B cell (primary cell): ENCODE data around the gene CELA3A. TPM values are rescaled to one million over a fixed set of nuclear protein-coding genes. Genes with fewer than 3 reads are reported as not detected.
"Not testable (repeated sequence)": the region's sequence is repeated elsewhere in the genome, so short reads cannot be mapped to it uniquely, and the experiment has no call there.

ENCODE experiments used
- ATAC-seq: fragments of 200-7000 bp; cut with Tn5 transposase; one replicate; pipeline ENCODE4 v1.10.0; 2021; ENCODE audit warnings: low read depth, mild to moderate bottlenecking, moderate number of reproducible peaks, moderate library complexity
- CTCF ChIA-PET: fragments of 350-600 bp; sonication (Branson Sonifier 250); formaldehyde crosslinking; loops from one replicate; lab custom pipeline; 2021; ENCODE audit warnings: antibody characterized with exemption, inconsistent platforms; lab: Charles Lee
- POLR2A ChIA-PET: fragments of 350-600 bp; sonication (Branson Sonifier 250); formaldehyde crosslinking; loops from one replicate; lab custom pipeline; 2021; ENCODE audit warnings: antibody characterized with exemption; lab: Charles Lee
- DNase-seq: peaks from one replicate; pipeline ENCODE4 v3.0.0; 2013
- H2AFZ ChIP-seq: 2 replicates; pipeline ENCODE4 v1.6.1; 2012; ENCODE audit warnings: mild to moderate bottlenecking, low read depth, low read length; ENCODE audit not compliant: insufficient read depth, poor library complexity, severe bottlenecking
- H3K27ac ChIP-seq, 2 donors: 1 replicate in 1 of 2; 2 replicates in 1 of 2; pipeline ENCODE4 v1.5.1; 2012 to 2013; ENCODE audit warnings: low read length in 2 of 2, mild to moderate bottlenecking in 2 of 2, moderate library complexity in 1 of 2
- H3K27me3 ChIP-seq, 4 experiments: fragments of 200-600 bp in 1 of 4; sonication (generic) in 1 of 4; replicated peaks in 1 of 4; 1 replicate in 2 of 4; 2 replicates in 2 of 4; pipeline versions ENCODE4 v1.6.1 to v1.7.0; 2013 to 2016; ENCODE audit warnings: low read length in 3 of 4, mild to moderate bottlenecking in 2 of 4, mixed read lengths in 1 of 4, moderate library complexity in 1 of 4; ENCODE audit not compliant: insufficient read depth in 4 of 4, control insufficient read depth in 3 of 4; ENCODE audit errors: control extremely low read depth in 1 of 4
- H3K36me3 ChIP-seq, 2 experiments: replicated peaks in 1 of 2; 1 replicate in 1 of 2; 2 replicates in 1 of 2; pipeline versions ENCODE4 v1.6.1 to v1.7.1; 2013; ENCODE audit warnings: low read length in 1 of 2; ENCODE audit not compliant: insufficient read depth in 2 of 2, control insufficient read depth in 1 of 2; ENCODE audit errors: control extremely low read depth in 1 of 2, extremely low read depth in 1 of 2
- H3K4me1 ChIP-seq, 2 donors: fragments of 200-600 bp in 1 of 2; sonication (generic) in 1 of 2; 1 replicate in 1 of 2; 2 replicates in 1 of 2; pipeline versions ENCODE4 v1.5.1 to v1.6.1; 2013 to 2017; ENCODE audit warnings: low read length in 2 of 2; ENCODE audit not compliant: control insufficient read depth in 2 of 2, insufficient read depth in 2 of 2
- H3K4me2 ChIP-seq: replicated peaks from 2 replicates; pipeline ENCODE3; 2012; ENCODE audit warnings: mild to moderate bottlenecking, low read depth, low read length; ENCODE audit not compliant: poor library complexity, severe bottlenecking
- H3K4me3 ChIP-seq, 5 experiments: fragments of 200-600 bp in 1 of 5; sonication (generic) in 1 of 5; 1 replicate in 3 of 5; 2 replicates in 2 of 5; pipeline versions ENCODE4 v1.5.1 to v1.7.0; 2011 to 2016; ENCODE audit warnings: low read length in 4 of 5, mild to moderate bottlenecking in 4 of 5, low read depth in 2 of 5, control low read depth in 1 of 5, moderate library complexity in 1 of 5; ENCODE audit not compliant: insufficient read depth in 1 of 5; ENCODE audit errors: control extremely low read depth in 1 of 5, extremely low read depth in 1 of 5
- H3K79me2 ChIP-seq: fragments of 200-600 bp; sonication (generic); one replicate; pipeline ENCODE4 v1.6.0; 2016; ENCODE audit warnings: low read length; ENCODE audit not compliant: control insufficient read depth, insufficient read depth
- H3K9ac ChIP-seq: fragments of 200-600 bp; sonication (generic); 2 replicates; pipeline ENCODE4 v1.6.1; 2017; ENCODE audit warnings: mild to moderate bottlenecking, low read length, moderate library complexity
- H3K9me3 ChIP-seq, 3 donors: one replicate each; pipeline versions ENCODE4 v1.6.1 to v1.7.1; 2013; ENCODE audit warnings: low read length in 2 of 3; ENCODE audit not compliant: control insufficient read depth in 2 of 3, insufficient read depth in 1 of 3; ENCODE audit errors: control extremely low read depth in 1 of 3
- H4K20me1 ChIP-seq: 2 replicates; pipeline ENCODE4 v1.6.0; 2012; ENCODE audit warnings: mild to moderate bottlenecking, low read length; ENCODE audit not compliant: insufficient read depth, control insufficient read depth, poor library complexity, severe bottlenecking
- H3K27ac Mint-ChIP-seq: one replicate; pipeline ENCODE4 v1.8.0; 2021; ENCODE audit warnings: mixed read lengths
- H3K27me3 Mint-ChIP-seq: one replicate; pipeline ENCODE4 v1.8.0; 2021; ENCODE audit warnings: mixed read lengths
- H3K4me1 Mint-ChIP-seq: one replicate; pipeline ENCODE4 v1.8.0; 2021; ENCODE audit warnings: mixed read lengths
- H3K4me3 Mint-ChIP-seq: one replicate; pipeline ENCODE4 v1.8.0; 2021; ENCODE audit warnings: mixed read lengths
- H3K9me3 Mint-ChIP-seq: one replicate; pipeline ENCODE4 v1.8.0; 2022; ENCODE audit warnings: mixed read lengths; ENCODE audit not compliant: insufficient read depth
- WGBS: methylation state at CpG from one replicate; pipeline ENCODE4 v1.1.5; 2013; ENCODE audit warnings: missing lambda C conversion rate; ENCODE audit not compliant: insufficient coverage; 5-methylcytosine and 5-hydroxymethylcytosine counted together
- intact Hi-C: fragments of 100-400 bp; cut with micrococcal nuclease; formaldehyde crosslinking; loops from one replicate; pipeline ENCODE4 v1.10.0; 2022
- polyA plus RNA-seq: library from polyadenylated mRNA; depleted of rRNA; stranded (reverse); fragments of >200 nt; gene quantifications from 2 replicates; pipeline ENCODE4 v1.2.3, GENCODE V29; 2012
- total RNA-seq, 2 donors: library from RNA; stranded (reverse); fragments of 120-200 nt in 1 of 2; gene quantifications; 1 replicate in 1 of 2; 2 replicates in 1 of 2; pipeline versions ENCODE4 v1.2.3 to v1.2.4, GENCODE V29; 2013 to 2022

Gene CELA3A
- total and polyA plus RNA-seq, 2 donors (not counting 1 experiment from before 2014, with no cell fraction given), result not detected

- POLR2A ChIA-PET, result not testable (repeated sequence)
Observed at GRCh38 chr1:21989672-21990393, 11.6 kb upstream of the CELA3A start.

GRCh38 chr1:21992186-21992585 lies 9.3 kb upstream of the CELA3A start:
- H3K36me3 ChIP-seq, DNase-seq, intact Hi-C loops, H3K9me3 Mint-ChIP-seq, H3K27ac ChIP-seq, H3K4me1 Mint-ChIP-seq, H4K20me1 ChIP-seq, H3K4me3 ChIP-seq, H3K27ac Mint-ChIP-seq, H3K4me2 ChIP-seq, CTCF ChIA-PET, H3K4me1 ChIP-seq, H3K79me2 ChIP-seq, H3K27me3 ChIP-seq, H3K9ac ChIP-seq, POLR2A ChIA-PET, ATAC-seq, H3K27me3 Mint-ChIP-seq, H2AFZ ChIP-seq, H3K9me3 ChIP-seq, H3K4me3 Mint-ChIP-seq: not testable (repeated sequence)
- WGBS, result 40% methylated on average over 1 of the region's 3 CpGs

More at GRCh38 chr1:21989672-21990393, 11.6 kb upstream of the CELA3A start:
- H3K4me3 ChIP-seq, H3K4me3 Mint-ChIP-seq, H3K4me1 ChIP-seq, DNase-seq, H3K27ac ChIP-seq, CTCF ChIA-PET, H3K4me2 ChIP-seq, H3K36me3 ChIP-seq, H3K27ac Mint-ChIP-seq, H3K79me2 ChIP-seq, H3K27me3 ChIP-seq, H3K9ac ChIP-seq, H3K9me3 ChIP-seq, intact Hi-C loops, H4K20me1 ChIP-seq, H3K27me3 Mint-ChIP-seq, ATAC-seq, H3K9me3 Mint-ChIP-seq, H2AFZ ChIP-seq, H3K4me1 Mint-ChIP-seq: not testable (repeated sequence)
- WGBS, result no CpG with 5 or more reads among the region's 5 CpGs

GRCh38 chr1:21994716-21995115 lies 6.7 kb upstream of the CELA3A start:
- H2AFZ ChIP-seq, result not testable (repeated sequence)

GRCh38 chr1:21996663-21996970 lies 4.8 kb upstream of the CELA3A start:
- POLR2A ChIA-PET, H4K20me1 ChIP-seq, DNase-seq, H3K4me3 Mint-ChIP-seq, H2AFZ ChIP-seq, H3K9me3 ChIP-seq, H3K4me1 ChIP-seq, H3K36me3 ChIP-seq, H3K9me3 Mint-ChIP-seq, H3K27ac ChIP-seq, intact Hi-C loops, H3K27ac Mint-ChIP-seq, H3K9ac ChIP-seq, CTCF ChIA-PET, H3K27me3 Mint-ChIP-seq, ATAC-seq, H3K79me2 ChIP-seq, H3K4me1 Mint-ChIP-seq, H3K4me3 ChIP-seq, H3K4me2 ChIP-seq, H3K27me3 ChIP-seq: not testable (repeated sequence)
- no CpG with 5 or more reads among the region's 3 CpGs for WGBS

More at GRCh38 chr1:21994716-21995115, 6.7 kb upstream of the CELA3A start:
- POLR2A ChIA-PET, H3K4me3 Mint-ChIP-seq, intact Hi-C loops, H3K36me3 ChIP-seq, ATAC-seq, H3K4me2 ChIP-seq, H3K27me3 ChIP-seq, H3K27me3 Mint-ChIP-seq, H3K27ac ChIP-seq, H3K9ac ChIP-seq, H3K4me1 Mint-ChIP-seq, DNase-seq, H3K4me3 ChIP-seq, CTCF ChIA-PET, H3K9me3 Mint-ChIP-seq, H3K4me1 ChIP-seq, H3K27ac Mint-ChIP-seq, H3K79me2 ChIP-seq, H3K9me3 ChIP-seq, H4K20me1 ChIP-seq: not testable (repeated sequence)
- 96% methylated on average over 7 of the region's 8 CpGs for WGBS
